Prostate gland (tissue), 2 donors: ENCODE measurements around the gene XPNPEP1. TPM values are rescaled to one million over a fixed set of nuclear protein-coding genes. Genes with fewer than 3 reads are reported as not detected.

Experiments used
- DNase-seq: peaks from one replicate; pipeline ENCODE4 v3.0.0-alpha.2; 2019; ENCODE audit warnings: low spot score
- H3K27ac ChIP-seq, 2 donors: fragments of 200-600 bp; sonication (generic); 2 replicates each; pipeline ENCODE4 v1.5.1; 2017 to 2019
- H3K27me3 ChIP-seq: fragments of 200-600 bp; sonication (generic); replicated peaks from 2 replicates; pipeline ENCODE4 v1.5.1; 2019; ENCODE audit not compliant: insufficient read depth
- H3K36me3 ChIP-seq, 2 donors: fragments of 200-600 bp; sonication (generic); 1 replicate in 1 of 2; 2 replicates in 1 of 2; pipeline versions ENCODE4 v1.5.1 to v1.8.1; 2017 to 2019
- H3K4me1 ChIP-seq: fragments of 200-600 bp; sonication (generic); replicated peaks from 2 replicates; pipeline ENCODE4 v1.5.1; 2019
- H3K4me3 ChIP-seq, 2 donors: fragments of 200-600 bp; sonication (generic); 2 replicates each; pipeline ENCODE4 v1.5.1; 2017 to 2019
- H3K9me3 ChIP-seq: fragments of 200-600 bp; sonication (generic); 2 replicates; pipeline ENCODE4 v1.5.1; 2017
- POLR2A ChIP-seq: fragments of 450-650 bp; IDR thresholded peaks from one replicate; pipeline ENCODE4 v1.6.1; 2016; ENCODE audit warnings: antibody characterized with exemption, mild to moderate bottlenecking
- POLR2AphosphoS5 ChIP-seq: sonication (generic); formaldehyde crosslinking; IDR thresholded peaks from one replicate; pipeline ENCODE4 v1.6.1; 2017; ENCODE audit warnings: antibody characterized with exemption
- WGBS: methylation state at CpG from one replicate; pipeline ENCODE4 v1.1.5; 2018; 5-methylcytosine and 5-hydroxymethylcytosine counted together
- intact Hi-C: fragments of 100-400 bp; cut with DNase I; formaldehyde crosslinking; loops from one replicate; pipeline ENCODE4 v1.14.2; 2022
- total RNA-seq, 2 donors: library from RNA; depleted of rRNA; stranded (reverse); fragments of >200 nt; gene quantifications; one replicate each; pipeline ENCODE4 v1.1.0, GENCODE V29; 2016
- TF ChIP-seq, protein P1 (sequence below), 4 experiments: fragments of 200-600 bp in 2 of 4; fragments of 450-650 bp in 2 of 4; sonication (generic) in 2 of 4; IDR thresholded peaks; 1 replicate in 3 of 4; 2 replicates in 1 of 4; pipeline ENCODE4 v1.5.1; 2016 to 2019; ENCODE audit warnings: antibody characterized with exemption in 4 of 4, mild to moderate bottlenecking in 2 of 4, moderate library complexity in 2 of 4

XPNPEP1 gene
- total RNA-seq, 2 donors from 2014 or later, result 53.4 to 64.3 TPM

DNA sequence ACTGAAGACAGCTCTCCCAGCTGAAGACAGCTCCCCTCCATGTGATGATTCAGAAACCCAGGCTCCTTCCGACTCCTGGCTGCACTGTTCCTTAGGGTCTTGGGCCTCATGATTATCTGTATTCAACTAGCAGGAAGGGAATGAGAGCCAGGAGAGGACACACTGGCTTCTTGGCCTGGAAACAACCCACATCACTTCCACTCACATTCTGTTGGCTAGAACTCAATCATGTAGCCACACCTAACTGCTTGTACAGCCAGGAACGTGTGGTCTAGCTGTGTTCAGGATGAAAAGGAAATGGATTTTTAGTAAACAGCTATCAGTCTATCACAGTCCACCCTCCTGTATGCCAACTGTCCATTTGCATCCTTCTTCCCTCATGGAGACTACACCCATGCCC is 30.5 kb upstream of the XPNPEP1 start:
- Histone ChIP-seq H3K27me3 (no peaks in the 10 kb centered on the region), H3K27ac (no peak overlapping the region), H3K9me3 (no peaks in the 10 kb centered on the region), H3K4me1 (no peaks in the 10 kb centered on the region), H3K36me3 (no peaks in the 10 kb centered on the region), H3K4me3 (no peak overlapping the region)
- no peak for TF ChIP-seq POLR2A
- TF ChIP-seq POLR2AphosphoS5, result no peak
- TF ChIP-seq, protein P1, sequence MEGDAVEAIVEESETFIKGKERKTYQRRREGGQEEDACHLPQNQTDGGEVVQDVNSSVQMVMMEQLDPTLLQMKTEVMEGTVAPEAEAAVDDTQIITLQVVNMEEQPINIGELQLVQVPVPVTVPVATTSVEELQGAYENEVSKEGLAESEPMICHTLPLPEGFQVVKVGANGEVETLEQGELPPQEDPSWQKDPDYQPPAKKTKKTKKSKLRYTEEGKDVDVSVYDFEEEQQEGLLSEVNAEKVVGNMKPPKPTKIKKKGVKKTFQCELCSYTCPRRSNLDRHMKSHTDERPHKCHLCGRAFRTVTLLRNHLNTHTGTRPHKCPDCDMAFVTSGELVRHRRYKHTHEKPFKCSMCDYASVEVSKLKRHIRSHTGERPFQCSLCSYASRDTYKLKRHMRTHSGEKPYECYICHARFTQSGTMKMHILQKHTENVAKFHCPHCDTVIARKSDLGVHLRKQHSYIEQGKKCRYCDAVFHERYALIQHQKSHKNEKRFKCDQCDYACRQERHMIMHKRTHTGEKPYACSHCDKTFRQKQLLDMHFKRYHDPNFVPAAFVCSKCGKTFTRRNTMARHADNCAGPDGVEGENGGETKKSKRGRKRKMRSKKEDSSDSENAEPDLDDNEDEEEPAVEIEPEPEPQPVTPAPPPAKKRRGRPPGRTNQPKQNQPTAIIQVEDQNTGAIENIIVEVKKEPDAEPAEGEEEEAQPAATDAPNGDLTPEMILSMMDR (IDR thresholded peaks at IDR 0.05), result no peak
- 61% methylated on average over 2 of the region's 2 CpGs for WGBS
- no peak for DNase-seq
- intact Hi-C loops, result no loop called here

DNA sequence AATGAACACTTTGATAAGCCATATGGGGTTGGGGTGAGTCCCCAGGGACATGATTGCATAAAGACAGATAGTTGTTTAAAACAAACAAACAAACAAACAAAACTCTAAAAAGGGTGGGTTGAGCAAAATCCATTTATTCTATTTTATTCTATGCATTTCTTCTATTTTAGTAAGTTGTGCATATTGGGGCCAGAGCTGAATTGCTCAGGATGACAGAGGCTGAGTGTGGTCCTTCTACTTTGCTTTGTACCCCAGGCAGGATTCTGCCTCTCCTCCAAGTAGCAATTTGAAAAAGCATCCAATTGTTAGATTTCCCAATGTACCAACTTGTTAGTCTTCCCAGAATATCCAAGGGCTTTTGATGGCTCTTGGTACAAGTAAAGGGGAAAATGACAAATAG is 29.2 kb upstream of the XPNPEP1 start:
- no peak for DNase-seq
- no peaks in the 10 kb centered on the region for H3K27me3 ChIP-seq
- no peak overlapping the region for H3K4me3 ChIP-seq
- TF ChIP-seq POLR2AphosphoS5 (no peak), POLR2A (no peak)
- H3K27ac ChIP-seq, result no peak overlapping the region
- H3K36me3 ChIP-seq, result no peaks in the 10 kb centered on the region
- no peaks in the 10 kb centered on the region for H3K9me3 ChIP-seq
- H3K4me1 ChIP-seq, result no peaks in the 10 kb centered on the region
- intact Hi-C loops, result no loop called here

DNA sequence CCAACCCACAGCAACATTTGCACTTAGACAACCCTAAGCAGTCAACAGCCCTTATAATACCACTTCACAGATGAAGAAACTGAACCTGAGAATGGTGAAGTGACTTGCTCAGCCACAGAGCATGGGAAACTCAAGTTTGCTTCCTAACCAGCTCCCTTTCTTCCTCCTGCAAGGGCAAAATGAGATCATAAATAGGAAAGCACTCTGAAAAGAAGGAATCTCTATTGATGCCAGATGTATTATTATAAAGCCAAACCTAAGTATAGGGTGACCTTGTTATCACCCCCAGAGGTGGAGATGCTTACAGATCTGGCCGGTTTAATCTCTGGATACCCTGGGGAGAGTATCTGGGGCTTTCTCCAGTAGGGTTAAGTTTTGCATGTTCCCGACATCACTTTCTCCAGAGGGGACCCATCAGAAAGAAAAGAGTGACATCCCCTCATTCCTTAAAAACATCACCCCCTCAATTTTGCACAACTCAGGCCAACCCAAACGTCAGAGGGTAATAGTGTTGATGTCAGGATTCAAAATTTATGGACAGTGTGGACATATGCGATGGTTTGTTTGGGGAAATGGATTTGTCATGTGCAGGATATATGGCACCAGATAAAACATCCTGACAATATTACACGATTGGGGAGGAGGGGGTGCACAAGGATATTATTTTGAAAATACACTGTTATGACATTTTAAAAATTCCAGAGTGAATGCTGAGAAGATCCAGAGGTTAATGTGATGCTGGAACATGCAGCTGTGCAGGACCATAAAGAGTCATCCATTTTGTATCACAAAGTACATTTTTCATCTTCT is 24.0 kb upstream of the XPNPEP1 start:
- intact Hi-C loops, result no loop called here
- Histone ChIP-seq H3K4me3 (no peak overlapping the region), H3K9me3 (no peaks in the 10 kb centered on the region), H3K4me1 (no peaks in the 10 kb centered on the region), H3K27ac (no peak overlapping the region), H3K27me3 (no peaks in the 10 kb centered on the region), H3K36me3 (no peaks in the 10 kb centered on the region)
- 62% methylated on average over 5 of the region's 5 CpGs for WGBS
- TF ChIP-seq POLR2AphosphoS5 (no peak), POLR2A (no peak)
- TF ChIP-seq, protein P1 (IDR thresholded peaks at IDR 0.05), result no peak
- no peak for DNase-seq

DNA sequence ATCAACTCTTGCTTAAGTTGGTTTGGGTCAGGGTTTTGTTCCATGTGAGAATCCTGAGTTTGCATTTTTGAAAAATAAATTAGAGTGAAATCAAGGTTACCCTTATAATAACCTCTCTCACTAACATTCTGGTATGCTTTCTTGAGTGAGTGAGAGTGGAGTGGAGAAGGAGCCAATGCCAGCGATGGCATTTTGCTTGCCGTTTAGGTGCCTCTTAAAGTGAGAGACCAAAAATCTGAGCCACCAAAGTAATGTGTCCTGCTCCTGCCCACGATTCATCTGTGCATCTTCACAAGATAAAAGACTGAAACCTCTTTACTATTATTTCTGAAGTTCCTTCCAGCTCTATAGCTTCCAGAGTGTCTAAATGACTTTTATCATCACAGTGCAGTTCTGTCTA is 23.4 kb upstream of the XPNPEP1 start:
- intact Hi-C loops, result no loop called here
- no peak for DNase-seq
- Histone ChIP-seq H3K27ac (no peak overlapping the region), H3K27me3 (no peaks in the 10 kb centered on the region), H3K4me1 (no peaks in the 10 kb centered on the region), H3K36me3 (no peaks in the 10 kb centered on the region), H3K9me3 (no peaks in the 10 kb centered on the region), H3K4me3 (no peak overlapping the region)
- 88% methylated on average over 3 of the region's 3 CpGs for WGBS
- TF ChIP-seq POLR2AphosphoS5, result no peak
- TF ChIP-seq, protein P1 (IDR thresholded peaks at IDR 0.05), result no peak
- no peak for TF ChIP-seq POLR2A

DNA sequence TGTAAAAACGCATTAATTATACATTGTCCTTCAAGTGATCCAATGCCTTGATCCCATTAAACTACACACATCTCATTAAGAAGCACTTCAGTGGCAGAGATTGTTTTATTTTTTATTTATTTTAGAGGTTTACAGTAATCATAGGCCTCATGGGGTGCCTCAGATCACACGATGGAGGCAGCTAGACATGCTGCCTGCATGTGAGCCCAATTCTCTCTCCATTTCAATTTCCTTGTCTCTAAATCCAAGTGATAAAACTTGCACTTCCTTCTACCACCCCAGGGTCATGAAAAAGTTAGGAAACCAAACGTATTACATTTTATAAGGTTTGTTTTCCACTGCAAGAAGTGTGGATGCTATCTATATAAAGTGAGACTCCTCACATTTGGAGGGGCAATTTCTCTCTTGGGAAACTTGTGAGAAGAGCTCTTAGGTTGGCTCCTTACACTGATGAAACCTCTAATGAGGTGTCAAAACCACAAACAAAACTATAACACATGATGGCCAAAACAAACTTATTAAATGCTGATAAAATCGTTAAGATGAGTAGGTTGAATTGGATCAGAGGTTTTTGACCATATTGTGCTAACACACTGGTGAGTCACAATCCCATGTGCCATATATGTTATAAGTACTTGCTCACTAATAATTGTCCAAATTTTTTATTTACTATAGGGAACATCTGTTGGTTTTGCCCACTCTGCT is 22.3 kb upstream of the XPNPEP1 start:
- Histone ChIP-seq H3K36me3 (no peaks in the 10 kb centered on the region), H3K4me1 (no peaks in the 10 kb centered on the region), H3K27me3 (no peaks in the 10 kb centered on the region), H3K9me3 (no peaks in the 10 kb centered on the region), H3K27ac (no peak overlapping the region), H3K4me3 (no peak overlapping the region)
- TF ChIP-seq POLR2A (no peak), POLR2AphosphoS5 (no peak)
- TF ChIP-seq, protein P1 (IDR thresholded peaks at IDR 0.05), result no peak
- WGBS, result 57% methylated on average over 4 of the region's 4 CpGs
- intact Hi-C loops, result no loop called here
- no peak for DNase-seq
